ENCODE measurements around the gene RNASE8.
A peak's percentile ranks its signal among the peaks of the same experiment; 100 is the strongest.
"Not testable (repeated sequence)": the region's sequence is repeated elsewhere in the genome, so short reads cannot be mapped to it uniquely, and the experiment has no call there.

The RNASE8 gene

GRCh38 chr14:21030531-21030930 lies 27.1 kb upstream of the RNASE8 start:
- DNase-seq (ENCODE audit: low spot score), result no peak

GRCh38 chr14:21032326-21033132 lies 25.1 kb upstream of the RNASE8 start:
- no peak for DNase-seq (ENCODE audit: low spot score)

- peak; percentile 44 for DNase-seq (ENCODE audit: low spot score)
These were observed 24.4 kb upstream of the RNASE8 start for GRCh38 chr14:21033133-21033698.

GRCh38 chr14:21034707-21035106 lies 22.9 kb upstream of the RNASE8 start, which contains the start of gene RNASE13:
Gene RNASE13, minus strand, starts transcription at chr14:21034807. Its CDS starts 519 bp downstream, at chr14:21034288.
- no peak for DNase-seq (ENCODE audit: low spot score)

- peak; percentile 44 for DNase-seq (ENCODE audit: low spot score)
These were observed 20.9 kb upstream of the RNASE8 start for GRCh38 chr14:21036751-21037150.

GRCh38 chr14:21037156-21037555 lies 20.5 kb upstream of the RNASE8 start:
- no peak for DNase-seq (ENCODE audit: low spot score)

- DNase-seq (ENCODE audit: low spot score), result peak; percentile 94
These were observed 18.9 kb upstream of the RNASE8 start for GRCh38 chr14:21038441-21039422.

GRCh38 chr14:21039585-21040369 lies 17.8 kb upstream of the RNASE8 start:
- peak; percentile 90 for DNase-seq (ENCODE audit: low spot score)

GRCh38 chr14:21040370-21040925 lies 17.2 kb upstream of the RNASE8 start:
- no peak for DNase-seq (ENCODE audit: low spot score)

- not testable (repeated sequence) for DNase-seq (ENCODE audit: low spot score)
These were observed 16.7 kb upstream of the RNASE8 start for GRCh38 chr14:21040941-21041340.

- DNase-seq (ENCODE audit: low spot score), result no peak
These were observed 15.8 kb upstream of the RNASE8 start, which contains the start of gene RNASE7 for GRCh38 chr14:21041676-21042433. Gene RNASE7, plus strand, starts transcription at chr14:21042362. Its CDS starts 631 bp downstream, at chr14:21042993.

- DNase-seq (ENCODE audit: low spot score), result peak; percentile 82
These were observed 14.7 kb upstream of the RNASE8 start for GRCh38 chr14:21042918-21043317.

- no peak for DNase-seq (ENCODE audit: low spot score)
These were observed 14.1 kb upstream of the RNASE8 start for GRCh38 chr14:21043387-21043973.

- no peak for DNase-seq (ENCODE audit: low spot score)
These were observed 13.5 kb upstream of the RNASE8 start for GRCh38 chr14:21043974-21044618.

GRCh38 chr14:21047378-21047781 lies 10.2 kb upstream of the RNASE8 start:
- DNase-seq (ENCODE audit: low spot score), result no peak

GRCh38 chr14:21048638-21049037 lies 9.0 kb upstream of the RNASE8 start:
- DNase-seq (ENCODE audit: low spot score), result no peak

- DNase-seq (ENCODE audit: low spot score), result no peak
These were observed 8.3 kb upstream of the RNASE8 start for GRCh38 chr14:21049271-21049673.

GRCh38 chr14:21050597-21050996 lies 7.0 kb upstream of the RNASE8 start:
- DNase-seq (ENCODE audit: low spot score), result no peak

Data from Ammon's horn (tissue), 1 donor.